ENCODE measurements around the gene ITFG1. TPM values are rescaled to one million over a fixed set of nuclear protein-coding genes. Genes with fewer than 3 reads are reported as not detected.

ITFG1 gene
- total RNA-seq, 2 donors from 2014 or later, result 17.8 to 24.6 TPM

- no peak overlapping the region for H3K4me3 ChIP-seq
- intact Hi-C loops (cut with DNase I), result no loop called here
- peak overlapping the region in 2 of 4 donors; percentile 6 to 61 for H3K27ac ChIP-seq
Measured at GRCh38 chr16:47492428-47493377, 31.8 kb upstream of the ITFG1 start.

GRCh38 chr16:47492036-47492427 lies 31.2 kb upstream of the ITFG1 start:
- ATAC-seq (no peak), DNase-seq (no peak)
- H3K9me3 ChIP-seq, result peaks cover 0 to 28% (median 0%) of the 10 kb centered on the region in 3 donors
- H3K4me3 ChIP-seq, result no peak overlapping the region
- H3K36me3 ChIP-seq (replicated peaks in 1 of 2; ENCODE audit: insufficient read depth in 1 of 2, low read depth in 2 of 2), result no peaks in the 10 kb centered on the region
- 62 to 64% methylated on average over 1 of the region's 1 CpG for WGBS, 2 donors
- no peak for TF ChIP-seq POLR2A (IDR thresholded peaks at IDR 0.05)
- TF ChIP-seq CTCF (IDR thresholded peaks at IDR 0.05), result no peak
- intact Hi-C loops (cut with DNase I), result no loop called here
- no peaks in the 10 kb centered on the region for H3K4me1 ChIP-seq
- no peak overlapping the region for H3K27ac ChIP-seq
- no peaks in the 10 kb centered on the region for H3K27me3 ChIP-seq

More at GRCh38 chr16:47492428-47493377, 31.8 kb upstream of the ITFG1 start:
- WGBS, 2 donors, result 75 to 91% methylated on average over 10 of the region's 10 CpGs
- peak; percentile 53 for ATAC-seq
- Histone ChIP-seq H3K27me3 (no peaks in the 10 kb centered on the region), H3K36me3 (replicated peaks in 1 of 2; ENCODE audit: insufficient read depth in 1 of 2, low read depth in 2 of 2) (no peaks in the 10 kb centered on the region), H3K4me1 (no peaks in the 10 kb centered on the region), H3K9me3 (peaks cover 0 to 28% (median 0%) of the 10 kb centered on the region in 3 donors)
- TF ChIP-seq CTCF (IDR thresholded peaks at IDR 0.05), result no peak
- peak in 1 of 3 donors; percentile 41 for TF ChIP-seq POLR2A (IDR thresholded peaks at IDR 0.05)
- peak; percentile 20 to 76 (median 31) for DNase-seq

GRCh38 chr16:47490471-47490870 lies 29.6 kb upstream of the ITFG1 start:
- ATAC-seq (no peak), DNase-seq (no peak)
- no peak overlapping the region for H3K27ac ChIP-seq
- peaks cover 0 to 28% (median 0%) of the 10 kb centered on the region in 3 donors for H3K9me3 ChIP-seq
- TF ChIP-seq POLR2A (IDR thresholded peaks at IDR 0.05) (no peak), CTCF (IDR thresholded peaks at IDR 0.05) (no peak)
- intact Hi-C loops (cut with DNase I), result no loop called here
- no peaks in the 10 kb centered on the region for H3K36me3 ChIP-seq (replicated peaks in 1 of 2; ENCODE audit: insufficient read depth in 1 of 2, low read depth in 2 of 2)
- H3K4me3 ChIP-seq, result no peak overlapping the region
- no peaks in the 10 kb centered on the region for H3K27me3 ChIP-seq
- no peaks in the 10 kb centered on the region for H3K4me1 ChIP-seq

- Histone ChIP-seq H3K27me3 (no peaks in the 10 kb centered on the region), H3K27ac (no peak overlapping the region), H3K9me3 (peaks cover 0 to 28% (median 0%) of the 10 kb centered on the region in 3 donors), H3K4me1 (no peaks in the 10 kb centered on the region), H3K4me3 (no peak overlapping the region), H3K36me3 (replicated peaks in 1 of 2; ENCODE audit: insufficient read depth in 1 of 2, low read depth in 2 of 2) (no peaks in the 10 kb centered on the region)
- no peak for ATAC-seq
- intact Hi-C loops (cut with DNase I), result no loop called here
- no peak for TF ChIP-seq POLR2A (IDR thresholded peaks at IDR 0.05)
- no peak for TF ChIP-seq CTCF (IDR thresholded peaks at IDR 0.05)
- no peak for DNase-seq
- 97 to 100% methylated on average over 3 of the region's 3 CpGs for WGBS, 2 donors
Measured at GRCh38 chr16:47488051-47488450, 27.2 kb upstream of the ITFG1 start.

Measured in body of pancreas (tissue), 4 donors.